Upper lobe of left lung (tissue), 6 donors: ENCODE measurements around the gene KANK3. TPM values are rescaled to one million over a fixed set of nuclear protein-coding genes. Genes with fewer than 3 reads are reported as not detected.

Source experiments
- ATAC-seq, 2 donors: fragments of 200-7000 bp; cut with Tn5 transposase; one replicate each; pipeline ENCODE4 v1.9.1; 2022; ENCODE audit warnings: mild to moderate bottlenecking in 2 of 2, moderate library complexity in 2 of 2; ENCODE audit not compliant: low FRiP score in 2 of 2
- DNase-seq, 2 donors: peaks; one replicate each; pipeline ENCODE4 v3.0.0-alpha.2; 2019 to 2020
- H3K27ac ChIP-seq, 4 donors: fragments of 200-600 bp; sonication (generic); one replicate each; pipeline ENCODE4 v1.5.1; 2016 to 2019
- H3K27me3 ChIP-seq, 4 donors: fragments of 200-600 bp; sonication (generic); one replicate each; pipeline ENCODE4 v1.5.1; 2017 to 2019
- H3K36me3 ChIP-seq, 4 donors: fragments of 200-600 bp; sonication (generic); one replicate each; pipeline ENCODE4 v1.5.1; 2016 to 2019
- H3K4me1 ChIP-seq, 4 donors: fragments of 200-600 bp; sonication (generic); one replicate each; pipeline ENCODE4 v1.5.1; 2018 to 2019
- H3K4me3 ChIP-seq, 4 donors: fragments of 200-600 bp; sonication (generic); one replicate each; pipeline ENCODE4 v1.5.1; 2017 to 2019; ENCODE audit warnings: mild to moderate bottlenecking in 2 of 4, moderate library complexity in 1 of 4
- H3K9me3 ChIP-seq, 4 donors: fragments of 200-600 bp; sonication (generic); one replicate each; pipeline ENCODE4 v1.5.1; 2018 to 2019
- EP300 ChIP-seq, 4 donors: sonication (generic); formaldehyde crosslinking; IDR thresholded peaks; one replicate each; pipeline ENCODE4 v1.5.1; 2017; ENCODE audit warnings: antibody characterized with exemption in 4 of 4, control low read depth in 2 of 4
- POLR2A ChIP-seq, 4 donors: fragments of 450-650 bp; IDR thresholded peaks; one replicate each; pipeline ENCODE4 v1.5.1; 2016 to 2017; ENCODE audit warnings: antibody characterized with exemption in 4 of 4, mild to moderate bottlenecking in 2 of 4
- POLR2AphosphoS5 ChIP-seq, 2 donors: sonication (generic); formaldehyde crosslinking; IDR thresholded peaks; one replicate each; pipeline ENCODE4 v1.5.1; 2017; ENCODE audit warnings: antibody characterized with exemption in 2 of 2
- WGBS, 2 donors: methylation state at CpG; one replicate each; pipeline ENCODE4 v1.1.5; 2017 to 2018; 5-methylcytosine and 5-hydroxymethylcytosine counted together
- total RNA-seq, 6 donors: library from RNA; depleted of rRNA in 4 of 6; stranded (reverse); fragments of >200 nt in 4 of 6; gene quantifications; one replicate each; pipeline versions ENCODE4 v1.1.0 to v1.2.1, GENCODE V29; 2016 to 2021
- TF ChIP-seq, protein P1 (sequence below), 6 experiments: fragments of 450-650 bp in 4 of 6; fragments of 200-600 bp in 2 of 6; sonication (generic) in 2 of 6; IDR thresholded peaks; one replicate each; pipeline ENCODE4 v1.5.1; 2016 to 2019; ENCODE audit warnings: antibody characterized with exemption in 6 of 6
- donor health status: DM: no; HTN: no; CAD: no; lungs with moderate emphysema.
- donor health status: DM: no; HTN: yes; CAD: no; lungs with severe emphysema.

The KANK3 gene
- total RNA-seq, 6 donors from 2014 or later, result 27.7 to 109 (median 56.9) TPM

DNA sequence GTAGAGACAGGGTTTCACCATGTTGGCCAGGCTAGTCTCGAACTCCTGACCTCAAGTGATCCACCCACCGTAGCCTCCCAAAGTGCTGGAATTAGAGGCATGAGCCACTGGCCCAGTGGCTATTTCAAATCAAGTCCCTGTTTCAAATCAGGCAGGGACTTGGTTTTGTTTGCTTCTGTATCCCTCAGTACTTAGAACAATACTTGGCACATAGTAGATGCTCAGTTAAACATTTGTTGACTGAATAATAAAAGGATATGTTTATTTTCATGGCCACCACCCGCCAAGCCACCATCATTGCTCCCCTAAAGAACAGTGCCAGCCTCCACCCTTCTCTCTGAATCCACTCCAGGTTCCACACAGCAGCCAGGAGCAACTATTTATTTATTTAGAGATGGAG, 17.6 kb downstream of the KANK3 start:
- no peaks in the 10 kb centered on the region for H3K9me3 ChIP-seq
- H3K27ac ChIP-seq, result no peak overlapping the region
- no peak overlapping the region for H3K4me3 ChIP-seq
- TF ChIP-seq EP300 (IDR thresholded peaks at IDR 0.05) (no peak), POLR2AphosphoS5 (IDR thresholded peaks at IDR 0.05) (no peak), POLR2A (IDR thresholded peaks at IDR 0.05) (no peak)
- TF ChIP-seq, protein P1, sequence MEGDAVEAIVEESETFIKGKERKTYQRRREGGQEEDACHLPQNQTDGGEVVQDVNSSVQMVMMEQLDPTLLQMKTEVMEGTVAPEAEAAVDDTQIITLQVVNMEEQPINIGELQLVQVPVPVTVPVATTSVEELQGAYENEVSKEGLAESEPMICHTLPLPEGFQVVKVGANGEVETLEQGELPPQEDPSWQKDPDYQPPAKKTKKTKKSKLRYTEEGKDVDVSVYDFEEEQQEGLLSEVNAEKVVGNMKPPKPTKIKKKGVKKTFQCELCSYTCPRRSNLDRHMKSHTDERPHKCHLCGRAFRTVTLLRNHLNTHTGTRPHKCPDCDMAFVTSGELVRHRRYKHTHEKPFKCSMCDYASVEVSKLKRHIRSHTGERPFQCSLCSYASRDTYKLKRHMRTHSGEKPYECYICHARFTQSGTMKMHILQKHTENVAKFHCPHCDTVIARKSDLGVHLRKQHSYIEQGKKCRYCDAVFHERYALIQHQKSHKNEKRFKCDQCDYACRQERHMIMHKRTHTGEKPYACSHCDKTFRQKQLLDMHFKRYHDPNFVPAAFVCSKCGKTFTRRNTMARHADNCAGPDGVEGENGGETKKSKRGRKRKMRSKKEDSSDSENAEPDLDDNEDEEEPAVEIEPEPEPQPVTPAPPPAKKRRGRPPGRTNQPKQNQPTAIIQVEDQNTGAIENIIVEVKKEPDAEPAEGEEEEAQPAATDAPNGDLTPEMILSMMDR (IDR thresholded peaks at IDR 0.05), result no peak
- peaks cover 18 to 31% (median 22%) of the 10 kb centered on the region in 4 donors for H3K4me1 ChIP-seq
- no peak for ATAC-seq
- DNase-seq, result no peak
- WGBS, 2 donors, result 91 to 92% methylated on average over 3 of the region's 3 CpGs
- H3K36me3 ChIP-seq, result peaks cover 0 to 57% (median 23%) of the 10 kb centered on the region in 4 donors
- no peaks in the 10 kb centered on the region for H3K27me3 ChIP-seq

DNA sequence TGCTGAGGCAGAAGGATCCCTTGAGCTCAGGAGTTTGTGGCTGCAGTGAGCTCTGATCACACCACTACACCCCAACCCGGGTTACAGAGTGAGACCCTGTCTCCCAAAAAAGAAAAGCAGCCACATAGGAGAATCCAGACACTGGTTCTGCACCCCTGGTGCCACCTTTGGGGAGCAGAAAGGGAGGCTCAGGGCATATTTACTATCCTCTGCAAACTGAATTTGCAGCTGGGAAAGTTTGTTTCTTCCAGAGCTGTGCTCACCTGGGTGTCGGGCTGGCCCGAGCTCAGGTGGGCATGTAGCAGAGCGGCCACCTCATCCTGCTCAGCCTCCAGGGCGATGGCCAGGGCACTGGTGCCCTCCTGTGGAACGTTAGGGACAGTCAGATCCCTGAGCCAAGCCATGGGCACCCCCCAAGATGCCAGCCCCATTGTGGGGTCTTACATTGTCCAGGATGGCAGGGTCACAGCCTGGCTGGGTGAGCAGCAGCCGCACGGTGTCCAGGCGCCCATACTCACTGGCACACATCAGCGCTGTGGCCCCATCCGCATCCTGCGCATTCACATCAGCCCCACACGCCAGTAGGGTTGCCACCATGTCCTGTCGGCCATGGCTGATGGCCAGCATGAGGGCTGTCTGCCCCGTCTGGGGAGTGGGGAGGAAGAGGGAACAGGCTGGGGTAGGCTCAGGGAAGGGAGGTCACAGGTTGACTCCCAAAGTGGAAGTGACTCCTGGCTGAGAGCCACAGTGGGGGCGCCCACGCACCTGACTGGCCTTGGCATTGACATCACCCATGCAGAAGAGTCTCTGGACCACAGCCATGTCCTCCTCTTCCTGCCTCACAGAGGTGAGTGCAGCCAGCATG, 18.6 kb downstream of the KANK3 start:
- Histone ChIP-seq H3K4me1 (peaks cover 26 to 42% (median 32%) of the 10 kb centered on the region in 4 donors), H3K9me3 (no peaks in the 10 kb centered on the region), H3K36me3 (peaks cover 0 to 47% (median 19%) of the 10 kb centered on the region in 4 donors), H3K4me3 (no peak overlapping the region), H3K27ac (peak overlapping the region in 1 of 4 donors; percentile 20), H3K27me3 (no peaks in the 10 kb centered on the region)
- TF ChIP-seq, protein P1 (IDR thresholded peaks at IDR 0.05), result no peak
- TF ChIP-seq POLR2A (IDR thresholded peaks at IDR 0.05), result peak in 1 of 4 donors; percentile 17
- WGBS, 2 donors, result 76 to 83% methylated on average over 1 to 3 of the region's 17 CpGs
- DNase-seq, result no peak
- no peak for ATAC-seq

DNA sequence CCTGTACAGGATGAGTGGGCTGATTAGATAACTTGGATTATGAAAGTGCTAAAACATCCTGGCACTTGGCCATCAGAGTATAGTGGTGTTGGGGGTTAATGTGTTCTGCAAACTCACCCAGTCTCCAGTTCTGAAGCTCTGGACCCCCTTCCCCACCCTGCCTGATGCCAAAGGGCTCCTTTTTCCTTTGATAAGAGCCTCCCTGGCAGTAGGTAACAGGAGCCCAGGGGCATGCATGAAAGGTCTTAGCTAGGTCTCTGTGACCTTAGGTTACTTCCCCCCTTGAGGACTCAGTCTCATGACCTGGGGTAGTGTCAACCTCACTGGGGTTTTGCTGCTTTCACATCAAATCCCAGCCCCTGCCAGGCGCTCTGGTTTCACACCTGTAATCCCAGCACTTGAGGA, 19.3 kb downstream of the KANK3 start:
- WGBS, 2 donors, result 100% methylated on average over 1 of the region's 1 CpG; no CpG with 5 or more reads in 1 of the 2 donors
- Histone ChIP-seq H3K27me3 (no peaks in the 10 kb centered on the region), H3K9me3 (no peaks in the 10 kb centered on the region), H3K36me3 (peaks cover 0 to 46% (median 19%) of the 10 kb centered on the region in 4 donors), H3K4me1 (peaks cover 26 to 42% (median 32%) of the 10 kb centered on the region in 4 donors), H3K4me3 (no peak overlapping the region), H3K27ac (peak overlapping the region in 1 of 4 donors; percentile 13)
- TF ChIP-seq EP300 (IDR thresholded peaks at IDR 0.05) (no peak), POLR2A (IDR thresholded peaks at IDR 0.05) (no peak), POLR2AphosphoS5 (IDR thresholded peaks at IDR 0.05) (no peak)
- TF ChIP-seq, protein P1 (IDR thresholded peaks at IDR 0.05), result no peak
- no peak for ATAC-seq
- no peak for DNase-seq

DNA sequence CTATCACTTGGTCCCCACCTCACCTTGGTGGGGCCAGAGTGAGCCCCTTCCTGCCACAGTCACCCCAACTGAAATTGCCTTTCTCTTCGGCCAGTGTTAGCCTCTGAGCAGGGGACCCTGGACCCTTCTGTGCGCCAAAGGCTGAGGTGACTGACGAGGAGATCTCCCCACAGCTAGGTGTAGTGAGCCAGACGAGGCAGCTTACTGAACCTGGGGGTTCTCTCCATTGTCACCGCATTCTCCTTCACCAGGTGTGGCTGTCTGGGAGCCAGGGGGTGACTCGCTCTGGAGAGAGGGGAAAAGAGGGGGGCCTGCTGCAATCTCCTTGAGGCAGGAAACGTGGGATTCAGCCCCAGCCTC, 20.4 kb downstream of the KANK3 start:
- Histone ChIP-seq H3K27me3 (no peaks in the 10 kb centered on the region), H3K4me1 (peaks cover 26 to 42% (median 32%) of the 10 kb centered on the region in 4 donors), H3K27ac (peak overlapping the region in 2 of 4 donors; percentile 89 to 91), H3K36me3 (peaks cover 0 to 36% (median 19%) of the 10 kb centered on the region in 4 donors), H3K4me3 (peak overlapping the region; percentile 57 to 82 (median 70)), H3K9me3 (no peaks in the 10 kb centered on the region)
- TF ChIP-seq POLR2AphosphoS5 (IDR thresholded peaks at IDR 0.05) (no peak), POLR2A (IDR thresholded peaks at IDR 0.05) (no peak), EP300 (IDR thresholded peaks at IDR 0.05) (no peak)
- TF ChIP-seq, protein P1 (IDR thresholded peaks at IDR 0.05), result no peak
- WGBS, 2 donors, result 75% methylated on average over 6 of the region's 7 CpGs; no CpG with 5 or more reads in 1 of the 2 donors
- no peak for DNase-seq
- no peak for ATAC-seq
